Omental fat pad (tissue), 4 donors: Measurements from ENCODE around the gene CHMP4B. TPM values are rescaled to one million over a fixed set of nuclear protein-coding genes. Genes with fewer than 3 reads are reported as not detected.

Source experiments
- ATAC-seq: fragments of 150-250 bp; one replicate; pipeline ENCODE4 v1.9.1; 2016; ENCODE audit warnings: mild to moderate bottlenecking, moderate library complexity; ENCODE audit not compliant: low FRiP score
- DNase-seq: peaks from one replicate; pipeline ENCODE4 v3.0.0-alpha.2; 2019; ENCODE audit warnings: low spot score
- total RNA-seq, 4 donors: library from RNA; depleted of rRNA; stranded (reverse); fragments of >200 nt; gene quantifications; one replicate each; pipeline ENCODE4 v1.1.0, GENCODE V29; 2016
- TF ChIP-seq, protein P1 (sequence below), 3 donors: fragments of 450-650 bp; IDR thresholded peaks; one replicate each; pipeline ENCODE4 v1.5.1; 2016 to 2017; ENCODE audit warnings: antibody characterized with exemption in 3 of 3, mild to moderate bottlenecking in 3 of 3, moderate library complexity in 2 of 3

Gene CHMP4B, protein sequence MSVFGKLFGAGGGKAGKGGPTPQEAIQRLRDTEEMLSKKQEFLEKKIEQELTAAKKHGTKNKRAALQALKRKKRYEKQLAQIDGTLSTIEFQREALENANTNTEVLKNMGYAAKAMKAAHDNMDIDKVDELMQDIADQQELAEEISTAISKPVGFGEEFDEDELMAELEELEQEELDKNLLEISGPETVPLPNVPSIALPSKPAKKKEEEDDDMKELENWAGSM
- 10 to 100 TPM; 64.8 to 96.7 (median 69.8) TPM for total RNA-seq

DNA sequence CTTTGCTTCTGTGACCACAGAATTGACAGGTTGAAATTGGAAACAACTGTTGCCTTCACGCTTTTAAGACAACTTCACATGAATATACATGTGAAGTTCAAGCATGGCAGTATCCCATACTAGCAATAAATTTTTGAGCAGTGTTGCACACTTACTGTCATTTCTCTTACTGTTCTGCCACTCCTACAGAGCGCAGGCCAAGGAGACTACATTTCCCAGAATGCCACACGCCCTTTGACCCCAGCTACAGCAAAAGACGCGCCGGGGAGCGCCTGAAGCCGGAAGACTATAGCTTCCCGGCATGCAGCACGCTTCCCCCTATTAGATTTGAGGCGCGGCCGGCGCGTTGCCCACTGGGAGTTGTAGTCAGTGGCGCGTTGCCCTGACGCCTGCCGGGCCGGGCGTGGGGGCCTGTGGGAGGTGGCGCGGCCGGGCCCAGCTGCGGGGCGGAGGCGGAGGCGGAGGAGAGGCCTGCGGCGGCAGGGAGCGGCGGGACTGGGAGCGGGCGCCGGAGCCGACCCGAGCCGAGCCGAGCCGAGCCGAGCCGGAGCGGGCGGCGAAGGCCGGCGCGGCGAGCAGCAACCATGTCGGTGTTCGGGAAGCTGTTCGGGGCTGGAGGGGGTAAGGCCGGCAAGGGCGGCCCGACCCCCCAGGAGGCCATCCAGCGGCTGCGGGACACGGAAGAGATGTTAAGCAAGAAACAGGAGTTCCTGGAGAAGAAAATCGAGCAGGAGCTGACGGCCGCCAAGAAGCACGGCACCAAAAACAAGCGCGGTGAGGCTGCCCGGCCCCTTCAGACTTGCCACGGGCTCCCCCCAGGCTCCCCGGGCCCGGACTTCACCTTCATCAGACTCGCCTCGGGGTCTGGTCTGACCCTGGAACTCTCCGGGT is at the start of gene CHMP4B:
Gene CHMP4B (plus strand): TSS at position 464 of the 891 bp plus-strand sequence. CDS start 121 bp downstream, at position 585.
- DNase-seq = peak; percentile 98
- TF ChIP-seq, protein P1, sequence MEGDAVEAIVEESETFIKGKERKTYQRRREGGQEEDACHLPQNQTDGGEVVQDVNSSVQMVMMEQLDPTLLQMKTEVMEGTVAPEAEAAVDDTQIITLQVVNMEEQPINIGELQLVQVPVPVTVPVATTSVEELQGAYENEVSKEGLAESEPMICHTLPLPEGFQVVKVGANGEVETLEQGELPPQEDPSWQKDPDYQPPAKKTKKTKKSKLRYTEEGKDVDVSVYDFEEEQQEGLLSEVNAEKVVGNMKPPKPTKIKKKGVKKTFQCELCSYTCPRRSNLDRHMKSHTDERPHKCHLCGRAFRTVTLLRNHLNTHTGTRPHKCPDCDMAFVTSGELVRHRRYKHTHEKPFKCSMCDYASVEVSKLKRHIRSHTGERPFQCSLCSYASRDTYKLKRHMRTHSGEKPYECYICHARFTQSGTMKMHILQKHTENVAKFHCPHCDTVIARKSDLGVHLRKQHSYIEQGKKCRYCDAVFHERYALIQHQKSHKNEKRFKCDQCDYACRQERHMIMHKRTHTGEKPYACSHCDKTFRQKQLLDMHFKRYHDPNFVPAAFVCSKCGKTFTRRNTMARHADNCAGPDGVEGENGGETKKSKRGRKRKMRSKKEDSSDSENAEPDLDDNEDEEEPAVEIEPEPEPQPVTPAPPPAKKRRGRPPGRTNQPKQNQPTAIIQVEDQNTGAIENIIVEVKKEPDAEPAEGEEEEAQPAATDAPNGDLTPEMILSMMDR (IDR thresholded peaks at IDR 0.05) = no peak

GRCh38 chr20:33761698-33762250 is 49.4 kb upstream of the CHMP4B start:
- ATAC-seq (no peak), DNase-seq (no peak)
- TF ChIP-seq, protein P1 (IDR thresholded peaks at IDR 0.05) = no peak

More for the DNA sequence above, at the start of gene CHMP4B:
- peak; percentile 97 for ATAC-seq

- ATAC-seq = no peak
- TF ChIP-seq, protein P1 (IDR thresholded peaks at IDR 0.05) = no peak
- no peak for DNase-seq
Observed at GRCh38 chr20:33765099-33765498, 46.0 kb upstream of the CHMP4B start.

GRCh38 chr20:33765592-33765991 is 45.6 kb upstream of the CHMP4B start:
- ATAC-seq (no peak), DNase-seq (no peak)
- TF ChIP-seq, protein P1 (IDR thresholded peaks at IDR 0.05) = no peak

GRCh38 chr20:33766686-33767085 is 44.5 kb upstream of the CHMP4B start:
- TF ChIP-seq, protein P1 (IDR thresholded peaks at IDR 0.05) = no peak
- no peak for DNase-seq
- no peak for ATAC-seq

GRCh38 chr20:33767777-33768138 is 43.4 kb upstream of the CHMP4B start:
- no peak for DNase-seq
- no peak for ATAC-seq
- TF ChIP-seq, protein P1 (IDR thresholded peaks at IDR 0.05) = no peak
